Fibroblast of lung (primary cell): ENCODE results near the gene RAB10. TPM values are rescaled to one million over a fixed set of nuclear protein-coding genes. Genes with fewer than 3 reads are reported as not detected.
A peak's percentile ranks its signal among the peaks of the same experiment; 100 is the strongest.

Source experiments
- DNase-seq, 2 donors: peaks; one replicate each; pipeline versions ENCODE4 v3.0.0 to v3.0.0-alpha.2; 2010; ENCODE audit warnings: low read depth in 2 of 2
- H2AFZ ChIP-seq: 2 replicates; pipeline ENCODE4 v1.5.1; 2012; ENCODE audit warnings: low read length, control low read depth, inconsistent platforms
- H3K27ac ChIP-seq: 2 replicates; pipeline ENCODE4 v1.5.1; 2011; ENCODE audit warnings: low read length, control low read depth; ENCODE audit not compliant: insufficient read depth
- H3K27me3 ChIP-seq: 2 replicates; pipeline ENCODE4 v1.5.1; 2011; ENCODE audit warnings: mild to moderate bottlenecking, low read length; ENCODE audit not compliant: control insufficient read depth, insufficient read depth
- H3K36me3 ChIP-seq: 2 replicates; pipeline ENCODE4 v1.5.1; 2011; ENCODE audit warnings: low read length; ENCODE audit not compliant: control insufficient read depth, insufficient read depth
- H3K4me1 ChIP-seq: 2 replicates; pipeline ENCODE4 v1.5.1; 2011; ENCODE audit warnings: low read length; ENCODE audit not compliant: control insufficient read depth, insufficient read depth; ENCODE audit errors: extremely low read depth
- H3K4me2 ChIP-seq: 2 replicates; pipeline ENCODE4 v1.5.1; 2011; ENCODE audit warnings: low read length, control low read depth; ENCODE audit not compliant: insufficient read depth; ENCODE audit errors: extremely low read depth
- H3K4me3 ChIP-seq, 4 experiments: fragments of 200-600 bp in 1 of 4; sonication (generic) in 1 of 4; replicated peaks in 1 of 4; 2 replicates each; pipeline ENCODE4 v1.5.1; 2011 to 2016; ENCODE audit warnings: low read length in 4 of 4, low read depth in 3 of 4, mild to moderate bottlenecking in 3 of 4, control low read depth in 2 of 4, inconsistent platforms in 1 of 4, mixed read lengths in 1 of 4; ENCODE audit not compliant: insufficient read depth in 1 of 4; ENCODE audit errors: control extremely low read depth in 1 of 4
- H3K79me2 ChIP-seq: 2 replicates; pipeline ENCODE4 v1.5.1; 2012; ENCODE audit warnings: mild to moderate bottlenecking, low read length, inconsistent platforms; ENCODE audit not compliant: control insufficient read depth, insufficient read depth
- H3K9ac ChIP-seq: 2 replicates; pipeline ENCODE4 v1.5.1; 2011; ENCODE audit warnings: mild to moderate bottlenecking, low read length, control low read depth; ENCODE audit not compliant: insufficient read depth
- H3K9me3 ChIP-seq: 2 replicates; pipeline ENCODE4 v1.5.1; 2012; ENCODE audit warnings: low read depth, low read length; ENCODE audit not compliant: control insufficient read depth, insufficient read depth
- H4K20me1 ChIP-seq: 2 replicates; pipeline ENCODE4 v1.5.1; 2011; ENCODE audit warnings: low read length; ENCODE audit not compliant: control insufficient read depth, insufficient read depth; ENCODE audit errors: extremely low read depth
- EZH2 ChIP-seq: IDR thresholded peaks from 2 replicates; pipeline ENCODE4 v1.5.1; 2012; ENCODE audit warnings: low read length, control low read depth, mild to moderate bottlenecking; ENCODE audit errors: missing control alignments
- polyA plus RNA-seq, 2 donors: library from polyadenylated mRNA; depleted of rRNA in 1 of 2; stranded (reverse) in 1 of 2; unstranded in 1 of 2; fragments of >200 nt; gene quantifications; 2 replicates each; pipeline ENCODE4 v1.2.1, GENCODE V29; 2011 to 2012; ENCODE audit warnings: missing spikeins in 1 of 2
- total RNA-seq: library from RNA; depleted of rRNA; stranded (reverse); fragments of >200 nt; gene quantifications from 2 replicates; pipeline ENCODE4 v1.2.1, GENCODE V29; 2014
- TF ChIP-seq, protein P1 (sequence below), 2 donors: IDR thresholded peaks in 1 of 2; conservative IDR thresholded peaks in 1 of 2; 1 replicate in 1 of 2; 2 replicates in 1 of 2; pipeline ENCODE4 v1.5.1; 2011 to 2012; ENCODE audit warnings: low read length in 2 of 2, control low read depth in 1 of 2, inconsistent platforms in 1 of 2, low read depth in 1 of 2, mild to moderate bottlenecking in 1 of 2

RAB10 gene
- total and polyA plus RNA-seq, 2 donors (not counting 1 experiment from before 2014, with no cell fraction given) = 94.1 to 253 TPM

DNA sequence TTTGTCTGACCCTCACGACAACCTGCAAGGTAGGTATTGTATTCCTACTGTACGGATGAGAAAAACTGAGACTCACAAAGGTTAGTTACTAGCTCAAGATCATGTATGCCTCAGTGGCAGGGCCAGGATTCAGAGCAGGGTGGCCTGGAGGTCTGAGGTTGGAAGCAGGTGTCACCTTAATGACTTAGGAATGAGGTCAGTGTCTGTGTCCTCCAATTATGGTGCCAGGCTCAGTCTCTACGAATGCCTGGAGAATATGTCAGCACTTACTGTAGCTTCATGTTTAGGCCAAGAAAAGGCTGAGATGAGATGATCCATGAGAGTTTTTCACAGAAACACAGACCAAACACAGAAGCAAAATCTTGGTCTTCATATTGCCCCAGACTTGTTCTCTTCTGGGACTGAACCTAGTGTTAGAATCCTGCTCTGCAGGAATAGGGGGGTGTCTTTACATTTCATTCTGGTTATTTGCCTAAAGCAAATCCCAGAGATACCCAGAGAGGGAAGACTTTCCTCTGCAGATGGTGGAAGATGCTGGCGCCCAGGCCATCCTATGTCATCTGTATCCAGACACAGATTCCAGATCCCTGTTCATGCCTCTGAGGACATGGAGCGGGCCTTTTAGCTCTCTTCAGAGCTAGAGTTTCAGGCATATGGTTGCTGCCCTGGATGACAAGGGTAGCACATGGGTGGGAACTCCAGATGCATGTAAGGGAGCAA is 16.3 kb upstream of the RAB10 start:
- Histone ChIP-seq H3K4me3 (no peak overlapping the region), H3K27me3 (no peaks in the 10 kb centered on the region), H3K9me3 (no peaks in the 10 kb centered on the region), H3K79me2 (no peaks in the 10 kb centered on the region), H3K9ac (no peak overlapping the region), H3K27ac (peak overlapping the region; percentile 57), H3K36me3 (no peaks in the 10 kb centered on the region), H3K4me2 (no peak overlapping the region), H2AFZ (no peak overlapping the region), H3K4me1 (peaks cover 15% of the 10 kb centered on the region), H4K20me1 (no peaks in the 10 kb centered on the region)
- no peak for DNase-seq
- TF ChIP-seq EZH2 = no peak
- TF ChIP-seq, protein P1, sequence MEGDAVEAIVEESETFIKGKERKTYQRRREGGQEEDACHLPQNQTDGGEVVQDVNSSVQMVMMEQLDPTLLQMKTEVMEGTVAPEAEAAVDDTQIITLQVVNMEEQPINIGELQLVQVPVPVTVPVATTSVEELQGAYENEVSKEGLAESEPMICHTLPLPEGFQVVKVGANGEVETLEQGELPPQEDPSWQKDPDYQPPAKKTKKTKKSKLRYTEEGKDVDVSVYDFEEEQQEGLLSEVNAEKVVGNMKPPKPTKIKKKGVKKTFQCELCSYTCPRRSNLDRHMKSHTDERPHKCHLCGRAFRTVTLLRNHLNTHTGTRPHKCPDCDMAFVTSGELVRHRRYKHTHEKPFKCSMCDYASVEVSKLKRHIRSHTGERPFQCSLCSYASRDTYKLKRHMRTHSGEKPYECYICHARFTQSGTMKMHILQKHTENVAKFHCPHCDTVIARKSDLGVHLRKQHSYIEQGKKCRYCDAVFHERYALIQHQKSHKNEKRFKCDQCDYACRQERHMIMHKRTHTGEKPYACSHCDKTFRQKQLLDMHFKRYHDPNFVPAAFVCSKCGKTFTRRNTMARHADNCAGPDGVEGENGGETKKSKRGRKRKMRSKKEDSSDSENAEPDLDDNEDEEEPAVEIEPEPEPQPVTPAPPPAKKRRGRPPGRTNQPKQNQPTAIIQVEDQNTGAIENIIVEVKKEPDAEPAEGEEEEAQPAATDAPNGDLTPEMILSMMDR (conservative IDR thresholded peaks at IDR 0.05 in 1 of 2, IDR thresholded peaks at IDR 0.05 in 1 of 2; ENCODE audit: low read depth in 1 of 2, low read length in 2 of 2) = no peak

DNA sequence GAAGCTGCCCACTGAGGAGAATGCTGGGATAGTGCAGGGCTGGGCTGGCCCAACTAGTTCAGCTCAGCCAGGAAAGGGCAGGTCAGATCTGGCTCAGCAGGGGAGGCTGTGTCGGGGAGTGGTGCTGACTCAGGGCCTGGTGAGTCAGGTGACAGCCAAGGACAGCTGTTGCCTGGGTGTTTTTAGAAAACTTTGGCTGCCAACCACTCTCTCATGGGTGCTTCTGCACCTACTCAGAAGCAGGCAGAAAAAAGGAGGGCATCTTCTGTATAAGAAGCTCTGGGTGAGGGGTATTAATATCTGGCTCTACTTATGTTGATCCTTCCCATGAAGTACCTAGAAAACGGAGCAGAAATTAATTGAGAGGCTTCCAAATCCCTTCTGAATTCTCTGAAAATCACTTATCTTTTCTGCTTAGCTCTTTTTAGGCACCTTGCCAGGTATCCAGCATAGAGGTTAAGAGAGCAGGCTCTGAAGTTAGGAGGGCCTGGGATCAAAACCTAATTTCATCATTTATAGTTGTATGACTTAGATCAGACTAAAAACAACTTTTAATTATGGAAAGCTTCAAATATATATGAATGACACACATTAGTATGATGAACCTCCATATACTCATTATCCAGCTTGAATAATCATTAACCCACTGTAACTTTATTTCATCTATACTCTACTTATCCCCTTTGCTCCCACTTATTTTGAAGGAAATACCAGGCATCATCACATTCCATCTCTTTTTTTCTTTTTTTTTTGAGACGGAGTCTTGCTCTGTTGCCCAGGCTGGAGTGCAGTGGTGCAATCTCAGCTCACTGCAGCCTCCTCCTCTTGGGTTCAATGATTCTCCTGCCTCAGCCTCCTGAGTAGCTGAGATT is 15.5 kb upstream of the RAB10 start:
- no peak for TF ChIP-seq EZH2
- TF ChIP-seq, protein P1 (conservative IDR thresholded peaks at IDR 0.05 in 1 of 2, IDR thresholded peaks at IDR 0.05 in 1 of 2; ENCODE audit: low read depth in 1 of 2, low read length in 2 of 2) = no peak
- no peak overlapping the region for H3K4me2 ChIP-seq
- peaks cover 14% of the 10 kb centered on the region for H3K4me1 ChIP-seq
- H4K20me1 ChIP-seq = no peaks in the 10 kb centered on the region
- no peaks in the 10 kb centered on the region for H3K9me3 ChIP-seq
- H2AFZ ChIP-seq = no peak overlapping the region
- no peak overlapping the region for H3K9ac ChIP-seq
- H3K4me3 ChIP-seq = no peak overlapping the region
- H3K27me3 ChIP-seq = no peaks in the 10 kb centered on the region
- peak overlapping the region; percentile 57 for H3K27ac ChIP-seq
- no peaks in the 10 kb centered on the region for H3K36me3 ChIP-seq
- peak; percentile 89 for DNase-seq
- no peaks in the 10 kb centered on the region for H3K79me2 ChIP-seq

DNA sequence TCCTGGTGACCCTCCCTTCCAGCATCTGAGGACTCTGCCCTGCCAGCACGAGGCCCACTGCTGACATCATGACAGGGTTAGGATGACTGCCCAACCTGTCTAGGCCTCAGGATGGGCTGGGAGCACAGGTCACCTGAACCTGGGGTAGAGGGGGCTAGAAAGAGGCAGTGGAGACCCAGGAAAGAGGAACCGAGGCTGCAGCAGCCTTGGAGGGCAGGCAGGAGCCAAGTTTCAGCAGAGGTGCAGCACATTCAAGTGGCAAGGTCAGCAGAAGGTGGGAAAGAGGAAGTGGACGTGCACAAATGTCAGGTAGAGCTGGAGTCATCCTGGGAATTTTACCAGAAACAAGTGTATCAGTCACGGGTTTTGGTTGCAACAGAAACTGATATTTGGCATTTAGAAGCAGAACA is 13.6 kb upstream of the RAB10 start:
- H3K27me3 ChIP-seq = no peaks in the 10 kb centered on the region
- peaks cover 14% of the 10 kb centered on the region for H3K4me1 ChIP-seq
- no peak overlapping the region for H3K4me3 ChIP-seq
- no peaks in the 10 kb centered on the region for H3K36me3 ChIP-seq
- no peak for TF ChIP-seq EZH2
- TF ChIP-seq, protein P1 (conservative IDR thresholded peaks at IDR 0.05 in 1 of 2, IDR thresholded peaks at IDR 0.05 in 1 of 2; ENCODE audit: low read depth in 1 of 2, low read length in 2 of 2) = no peak
- no peak overlapping the region for H3K27ac ChIP-seq
- H2AFZ ChIP-seq = no peak overlapping the region
- no peak overlapping the region for H3K9ac ChIP-seq
- no peaks in the 10 kb centered on the region for H3K9me3 ChIP-seq
- H4K20me1 ChIP-seq = no peaks in the 10 kb centered on the region
- H3K79me2 ChIP-seq = no peaks in the 10 kb centered on the region
- DNase-seq = no peak
- no peak overlapping the region for H3K4me2 ChIP-seq
